HG03565 (cell line): ENCODE measurements around the gene CCNY.
"Not testable (repeated sequence)": the region's sequence is repeated elsewhere in the genome, so short reads cannot be mapped to it uniquely, and the experiment has no call there.

Experiments used
- ATAC-seq: cut with Tn5 transposase; IDR thresholded peaks from one replicate; pipeline ENCODE4 v1.9.1; 2021; ENCODE audit warnings: mild to moderate bottlenecking, moderate library complexity; ENCODE audit not compliant: unreplicated experiment

The CCNY gene

DNA sequence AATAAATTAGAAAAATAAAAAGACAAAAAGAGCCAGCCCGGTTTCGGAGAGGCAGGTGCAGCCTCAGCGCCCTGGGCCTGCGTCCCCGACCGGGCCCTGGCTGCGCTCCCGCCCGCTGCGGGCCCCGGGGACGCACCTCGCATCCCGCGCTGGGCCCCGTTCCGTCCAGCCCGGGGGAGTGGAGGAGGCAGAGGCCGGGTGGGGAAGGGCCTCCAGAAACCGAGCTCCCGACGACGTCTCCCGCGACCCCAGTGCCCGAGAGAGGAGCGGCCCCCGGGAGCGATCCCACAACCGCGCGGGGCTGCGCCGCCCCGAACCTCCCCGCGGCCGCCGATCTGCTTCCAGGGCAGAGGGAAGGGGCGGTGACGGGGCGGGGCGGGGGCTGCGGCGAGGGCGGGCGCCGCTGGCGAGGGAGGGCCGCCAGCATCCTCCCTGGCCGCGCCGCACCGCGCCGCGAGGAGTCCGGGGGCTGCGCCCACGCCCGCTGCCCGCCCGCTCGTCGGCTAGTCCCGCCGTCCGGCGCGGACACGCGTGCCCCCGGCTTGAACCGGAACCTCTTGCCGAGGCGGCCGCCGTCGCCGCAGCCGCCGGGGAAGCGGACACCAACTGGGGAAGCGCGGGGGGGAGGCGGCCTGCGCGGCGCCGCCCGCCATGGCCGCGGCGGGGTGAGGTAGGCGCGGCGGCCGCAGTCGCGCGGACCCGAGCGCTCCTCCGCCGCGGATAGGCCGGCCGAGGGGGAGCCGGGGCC, at the start of gene CCNY:
CCNY (plus strand) TSS at position 426 of the 748 bp plus-strand sequence. CDS start 545 bp downstream, outside the sequence.
- peak; percentile 36 for ATAC-seq

DNA sequence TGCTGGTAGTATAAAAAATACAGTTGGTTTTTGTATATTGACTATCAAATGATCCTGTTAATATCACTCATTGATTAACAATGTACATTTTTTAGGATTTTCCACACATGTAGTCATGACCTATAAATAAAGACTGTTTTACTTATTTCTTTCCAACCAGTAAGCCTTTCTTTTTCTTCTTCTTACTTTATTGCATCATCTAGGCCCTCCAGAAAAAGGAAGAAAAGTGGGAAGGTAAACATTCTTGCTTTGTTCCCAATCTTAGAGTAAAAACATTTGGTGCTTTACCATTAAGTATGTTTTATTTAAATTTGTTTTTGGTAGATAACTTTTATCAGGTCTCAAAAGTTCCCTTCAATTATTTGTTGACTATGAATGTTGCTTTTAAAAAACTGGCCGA, 47.1 kb upstream of the CCNY start:
- no peak for ATAC-seq

DNA sequence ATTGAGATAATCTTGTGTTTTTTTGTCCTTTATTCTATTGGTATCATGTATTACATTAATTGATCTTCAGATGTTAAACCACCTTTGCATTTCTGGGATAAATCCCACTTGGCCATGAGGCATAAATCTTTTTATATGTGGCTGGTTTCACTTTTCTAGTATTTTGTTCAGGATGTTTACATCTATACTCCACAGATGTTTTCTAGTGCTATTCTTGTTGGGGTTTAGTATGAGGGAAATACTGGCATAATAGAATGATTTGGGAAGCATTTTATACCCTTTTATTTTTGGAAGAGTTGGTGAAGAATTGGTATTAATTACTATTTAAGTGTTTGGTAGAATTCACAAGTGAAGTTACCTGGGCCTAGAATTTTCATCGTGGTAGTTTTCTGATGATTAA, 41.8 kb upstream of the CCNY start:
- no peak for ATAC-seq

DNA sequence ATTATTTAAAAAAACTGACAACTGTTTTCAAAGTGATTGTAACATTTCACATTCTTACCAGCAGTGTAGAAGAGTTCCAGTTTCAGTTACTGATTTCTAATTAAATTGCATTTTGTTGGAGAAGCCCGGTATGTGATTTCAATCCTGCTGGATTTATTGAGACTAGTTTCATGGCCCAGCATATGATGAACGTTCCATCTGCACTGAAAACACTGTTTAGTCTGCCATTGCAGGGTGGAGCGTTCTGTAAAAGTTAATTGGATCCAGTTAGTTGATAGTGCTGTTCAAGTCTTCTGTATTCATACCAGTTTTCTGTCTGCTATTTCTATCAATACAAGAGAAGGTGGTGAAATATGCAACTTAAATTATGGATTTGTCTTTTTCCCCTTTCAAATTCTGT, 37.3 kb upstream of the CCNY start:
- ATAC-seq, result no peak

DNA sequence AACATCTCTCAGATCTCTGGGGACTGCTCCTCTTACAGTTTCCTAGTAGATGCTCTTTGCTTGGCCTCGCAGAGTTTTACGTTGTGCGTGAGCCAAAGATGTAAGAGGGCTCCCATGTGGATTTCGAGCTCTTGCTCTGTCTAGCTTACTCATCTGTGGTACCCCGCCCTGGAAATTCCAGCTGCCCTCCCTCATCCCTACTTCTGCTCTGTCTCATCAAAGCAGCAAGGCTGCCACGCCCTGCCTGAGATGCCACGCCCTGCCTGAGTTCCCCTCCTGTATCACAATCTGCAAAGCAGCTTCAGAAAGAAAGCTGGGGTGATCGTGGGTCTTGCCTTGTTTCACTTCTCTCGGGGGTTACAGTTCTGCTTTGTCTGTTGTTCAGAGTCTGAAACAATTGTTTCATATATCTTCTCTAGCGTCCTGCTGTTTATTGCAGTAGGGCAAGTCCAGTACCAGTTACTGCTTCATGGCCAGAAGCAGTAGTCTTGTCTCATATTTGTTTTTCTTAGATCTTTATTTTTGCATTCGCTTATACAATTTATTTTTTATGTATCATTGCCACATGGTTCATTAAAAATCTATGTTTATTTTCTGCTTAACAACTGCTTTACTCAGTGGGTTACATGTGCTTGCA, 36.1 kb upstream of the CCNY start:
- ATAC-seq, result peak; percentile 97

DNA sequence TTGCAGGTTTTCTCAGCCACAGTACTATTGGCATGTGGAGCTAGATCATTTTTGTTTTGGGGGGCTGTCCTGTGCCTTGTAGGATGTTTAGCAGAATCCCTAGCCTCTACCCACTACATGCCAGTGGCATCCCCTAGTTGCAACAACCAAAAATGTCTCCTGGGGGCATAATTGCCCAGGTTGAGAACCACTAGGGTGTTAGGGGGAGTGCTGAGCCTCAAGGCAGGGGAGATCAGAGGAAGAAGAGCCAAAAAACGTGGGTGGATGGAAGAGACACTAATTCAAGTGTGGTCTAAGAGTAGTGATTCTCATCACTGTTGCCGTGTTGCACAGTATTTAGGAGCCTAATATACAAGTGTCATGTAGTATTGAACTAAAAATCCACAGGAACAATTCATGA, 31.7 kb upstream of the CCNY start:
- no peak for ATAC-seq

DNA sequence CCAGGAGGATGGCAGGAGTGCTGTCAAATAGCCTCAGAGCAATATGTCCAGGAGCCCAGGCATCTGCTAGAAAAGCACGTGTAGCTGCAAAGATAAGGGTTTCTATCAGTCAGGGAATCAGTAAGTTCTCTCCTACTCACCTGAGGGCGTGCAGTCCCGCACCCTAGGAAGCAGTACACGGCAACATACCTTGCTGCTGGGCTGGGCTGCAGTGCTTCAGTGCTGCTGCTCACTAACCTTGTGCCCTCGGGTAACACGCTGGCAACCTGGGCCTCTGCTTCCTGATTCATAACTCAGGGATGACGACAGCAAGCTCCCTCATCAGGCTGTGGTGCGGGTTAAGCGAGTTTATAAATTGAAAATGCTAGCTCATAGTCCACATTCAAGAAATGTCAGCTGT, 29.5 kb upstream of the CCNY start:
- ATAC-seq, result no peak

DNA sequence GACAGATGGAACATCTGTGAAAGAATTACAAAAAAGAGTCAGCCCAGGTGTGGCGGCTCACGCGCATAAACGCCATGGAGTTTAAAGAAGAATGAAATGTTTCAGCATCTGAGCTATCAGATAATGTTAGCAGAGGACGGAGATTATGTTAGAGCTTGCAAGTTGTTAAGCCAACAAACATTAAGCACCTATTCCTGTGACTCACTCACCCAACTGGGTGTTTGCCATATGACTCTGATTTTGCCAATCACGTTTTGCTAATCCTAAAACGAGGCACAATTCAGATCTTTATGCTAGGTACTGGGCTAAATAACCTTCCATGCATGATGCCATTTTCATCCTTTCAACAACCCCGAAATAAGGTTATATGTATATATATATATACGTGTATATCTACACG, 29.0 kb upstream of the CCNY start:
- no peak for ATAC-seq

DNA sequence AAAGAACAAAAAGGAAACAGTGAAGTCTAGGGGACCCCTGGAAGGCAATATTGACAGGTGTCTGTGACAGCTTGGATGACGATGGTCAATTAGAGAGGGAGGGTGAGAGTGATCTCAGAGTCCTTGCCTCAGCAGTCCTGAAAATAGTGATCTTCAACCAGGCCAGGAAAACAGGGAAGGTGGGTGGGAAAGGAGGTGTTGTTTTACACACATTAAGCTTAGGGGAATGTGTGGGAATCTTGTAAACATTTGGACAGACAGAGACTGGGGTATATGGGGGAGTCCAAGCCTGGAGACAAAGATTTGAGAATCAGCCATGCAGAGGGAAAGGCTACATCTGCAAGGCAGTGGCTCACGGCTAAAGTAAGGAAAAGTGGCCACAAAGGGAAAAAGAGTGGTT, 27.5 kb upstream of the CCNY start:
- no peak for ATAC-seq

DNA sequence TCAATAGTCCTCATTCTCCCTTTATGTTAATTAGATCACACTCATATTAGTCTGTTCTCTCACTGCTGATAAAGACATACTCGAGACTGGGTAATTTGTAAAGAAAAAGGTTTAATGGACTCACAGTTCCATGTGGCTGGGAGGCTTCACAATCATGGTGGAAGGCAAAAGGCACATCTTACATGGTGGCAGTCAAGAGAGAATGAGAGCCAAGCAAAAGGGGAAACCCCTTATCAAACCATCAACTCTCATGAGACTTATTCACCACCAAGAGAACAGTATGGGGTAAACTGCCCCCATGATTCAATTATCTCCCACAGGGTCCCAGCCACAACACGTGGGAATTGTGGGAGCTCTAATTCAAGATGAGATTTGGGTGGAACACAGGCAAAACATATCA, 22.2 kb upstream of the CCNY start:
- not testable (repeated sequence) for ATAC-seq

DNA sequence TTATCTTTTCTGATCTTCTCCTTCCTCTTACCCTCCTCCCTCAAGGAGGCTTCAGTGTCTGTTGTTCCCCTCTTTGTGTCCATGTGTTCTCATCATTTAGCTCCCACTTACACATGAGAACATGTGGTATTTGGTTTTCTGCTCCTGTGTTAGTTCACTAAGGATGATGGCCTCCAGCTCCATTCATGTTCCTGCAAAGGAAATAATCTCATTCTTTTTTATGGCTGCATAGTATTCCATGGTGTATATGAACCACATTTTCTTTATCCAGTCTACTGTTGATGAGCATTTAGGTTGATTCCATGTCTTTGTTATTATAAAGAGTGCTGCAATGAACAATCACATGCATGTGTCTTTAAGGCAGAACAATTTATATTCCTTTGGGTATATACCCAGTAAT, 21.1 kb upstream of the CCNY start:
- not testable (repeated sequence) for ATAC-seq

DNA sequence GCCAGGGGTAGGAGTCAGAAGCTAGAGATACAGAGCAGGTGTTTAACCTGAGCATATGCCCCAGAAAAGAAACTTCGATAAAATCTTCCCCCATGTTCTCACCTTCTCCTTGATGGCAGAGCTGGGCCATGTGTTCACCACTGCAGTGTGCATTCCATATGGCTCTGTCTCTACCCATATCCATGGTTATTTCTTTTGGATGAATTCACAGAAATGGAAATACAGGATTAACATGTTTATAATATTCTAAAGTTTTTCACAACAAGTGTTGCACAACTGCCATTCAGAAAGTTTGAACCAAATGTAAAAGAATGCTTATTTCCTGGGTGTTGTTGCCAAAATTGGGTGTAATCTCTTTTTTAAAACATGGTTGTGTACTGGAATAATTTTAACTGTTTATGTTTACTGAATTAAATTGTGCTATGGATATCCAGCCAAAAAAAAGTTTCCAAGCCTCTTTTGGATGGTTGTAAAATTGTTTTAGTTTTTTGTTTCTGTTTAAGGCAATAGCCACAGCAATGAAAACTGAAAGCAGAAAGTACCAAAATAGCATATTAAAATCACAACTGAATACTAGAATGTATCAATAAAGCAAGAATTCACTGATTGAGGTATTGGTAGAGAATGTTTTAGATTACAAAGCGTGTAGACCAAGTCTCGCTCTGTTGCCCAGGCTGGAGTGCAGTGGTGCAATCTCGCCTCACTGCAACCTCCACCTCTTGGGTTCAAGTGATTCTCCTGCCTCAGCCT, 19.9 kb upstream of the CCNY start:
- peak; percentile 69 for ATAC-seq

DNA sequence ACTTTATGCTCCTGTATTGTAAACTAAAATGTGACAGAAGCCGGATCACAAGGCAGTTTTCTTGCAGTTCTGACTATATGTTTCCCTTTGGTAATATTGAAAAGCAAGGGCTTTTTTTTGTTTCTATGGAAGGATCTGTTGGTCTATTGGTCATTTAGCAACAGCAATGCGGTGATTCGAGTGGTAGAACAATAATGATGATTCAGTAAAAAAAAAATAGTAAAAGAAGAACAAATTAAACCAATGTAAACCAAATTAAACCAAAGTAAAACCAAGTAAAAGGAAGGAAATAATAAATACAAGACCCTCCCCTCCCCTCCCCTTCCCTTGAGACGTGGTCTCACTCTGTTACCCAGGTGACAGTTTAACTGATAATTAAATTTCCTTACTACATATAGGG, 17.8 kb upstream of the CCNY start:
- ATAC-seq, result no peak

DNA sequence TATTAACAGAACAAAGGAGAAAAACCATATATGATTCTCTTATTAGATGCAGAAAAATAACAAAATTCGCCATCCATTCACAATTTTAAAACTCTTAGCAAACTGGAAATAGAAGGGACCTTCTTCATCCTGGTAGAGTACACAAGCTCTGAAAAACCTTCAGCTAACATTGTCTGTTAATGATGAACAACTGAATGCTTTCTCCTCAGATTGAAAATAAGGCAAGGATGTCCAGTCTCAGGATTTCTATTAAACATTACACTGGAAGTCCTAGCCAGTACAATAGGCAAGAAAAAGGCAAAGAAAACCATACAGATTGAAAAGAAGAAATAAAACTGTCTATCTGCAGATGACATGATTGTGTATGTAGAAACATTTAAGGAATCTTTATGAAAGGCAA, 16.0 kb upstream of the CCNY start:
- ATAC-seq, result no peak

DNA sequence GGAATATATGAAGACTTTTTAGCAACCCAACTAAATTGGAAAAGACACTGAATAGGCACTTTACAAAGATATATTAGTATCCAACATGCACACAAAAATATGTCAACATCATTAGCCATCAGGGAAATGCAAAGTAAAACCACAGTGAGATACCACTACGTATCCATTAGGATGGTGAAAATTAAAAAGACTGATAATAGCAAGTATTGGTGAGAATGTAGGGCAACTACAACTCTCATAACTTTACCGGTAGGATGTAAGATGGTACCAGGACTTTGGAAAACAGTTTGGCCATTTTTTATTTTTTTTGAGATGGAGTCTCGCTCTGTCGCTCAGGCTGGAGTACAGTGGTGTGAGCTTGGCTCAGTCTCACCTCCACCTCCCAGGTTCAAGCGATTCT, 13.7 kb upstream of the CCNY start:
- no peak for ATAC-seq

DNA sequence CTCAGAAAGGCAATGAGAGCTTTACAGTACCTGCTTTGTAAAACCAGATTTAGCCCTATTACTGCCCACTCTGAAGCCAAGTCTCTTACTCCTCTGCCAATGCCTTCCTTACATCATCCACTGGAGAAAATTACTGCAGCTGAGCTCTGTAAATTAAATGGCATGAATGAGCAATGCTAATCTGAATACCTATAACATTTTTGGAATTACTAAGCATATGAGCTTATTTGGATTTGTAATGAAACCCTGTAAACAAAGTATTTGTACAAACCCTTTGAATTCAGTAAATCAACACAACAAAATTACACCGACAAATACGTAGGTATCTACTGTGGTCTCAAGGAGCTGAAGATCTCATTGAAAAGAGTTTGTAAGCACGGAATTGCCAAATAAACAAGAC, 12.1 kb upstream of the CCNY start:
- ATAC-seq, result no peak

DNA sequence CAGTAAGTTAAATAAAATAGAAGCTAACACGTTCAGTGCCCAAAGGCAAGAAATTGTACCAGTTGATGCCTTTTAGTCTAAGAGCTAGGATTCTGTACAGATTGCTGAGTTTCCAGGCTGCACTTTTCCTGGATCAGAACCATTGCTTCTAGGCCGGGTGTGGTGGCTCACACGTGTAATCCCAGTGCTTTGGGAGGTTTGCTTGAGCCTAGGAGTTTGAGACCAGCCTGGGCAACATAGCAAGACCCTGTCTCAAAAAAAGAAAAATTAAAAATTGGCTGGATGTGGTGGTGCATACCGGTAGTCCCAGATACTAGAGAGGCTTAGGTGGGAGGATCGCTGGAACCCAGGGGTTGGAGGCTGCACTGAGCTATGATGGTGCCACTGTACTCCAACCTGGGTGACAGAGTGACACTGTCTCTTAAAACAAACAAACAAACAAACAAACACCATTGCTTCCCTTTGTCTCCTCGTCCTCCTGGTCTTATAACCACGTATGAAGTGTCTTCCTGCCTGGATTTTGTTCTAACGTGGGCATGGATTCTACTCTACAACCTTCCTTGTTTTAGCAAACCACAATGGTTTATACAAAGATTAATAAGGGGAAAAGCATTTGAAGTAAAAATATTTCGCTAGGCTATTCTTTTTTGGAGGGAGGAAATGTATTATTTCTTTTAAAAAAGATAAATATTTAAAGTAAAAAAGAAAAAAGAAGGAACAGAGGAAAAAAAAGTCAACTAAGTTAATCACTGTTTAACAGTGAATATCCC, 9.7 kb upstream of the CCNY start:
- ATAC-seq, result no peak

DNA sequence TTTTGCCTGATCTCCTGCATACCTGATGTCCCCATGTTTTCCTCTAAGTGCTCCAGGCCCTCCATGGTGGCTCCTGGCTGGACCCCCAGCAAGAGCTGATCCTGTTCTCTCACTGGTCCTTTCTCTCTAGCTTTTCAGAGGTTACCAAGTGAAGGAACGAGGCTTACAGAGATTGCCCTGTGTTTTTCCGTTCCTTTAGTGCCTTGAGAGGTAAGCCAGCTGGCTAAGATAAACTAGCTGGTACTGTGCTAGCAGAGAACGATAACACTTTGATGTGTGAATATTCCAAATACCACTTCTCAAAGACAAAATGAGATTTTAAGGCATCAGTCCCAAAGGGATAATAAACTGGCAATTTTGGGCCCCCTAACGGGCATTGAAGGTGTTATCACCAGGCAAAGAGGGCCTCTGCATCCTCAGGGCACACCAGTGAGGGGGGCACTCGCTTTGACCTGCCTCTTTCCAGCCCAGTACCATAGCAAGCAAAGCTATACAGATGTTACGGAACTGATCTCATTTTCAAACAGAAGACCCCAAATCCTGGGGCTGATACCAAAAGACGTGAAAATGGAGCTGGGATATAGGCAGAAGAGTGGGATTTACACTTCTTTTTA, 8.4 kb upstream of the CCNY start:
- no peak for ATAC-seq

DNA sequence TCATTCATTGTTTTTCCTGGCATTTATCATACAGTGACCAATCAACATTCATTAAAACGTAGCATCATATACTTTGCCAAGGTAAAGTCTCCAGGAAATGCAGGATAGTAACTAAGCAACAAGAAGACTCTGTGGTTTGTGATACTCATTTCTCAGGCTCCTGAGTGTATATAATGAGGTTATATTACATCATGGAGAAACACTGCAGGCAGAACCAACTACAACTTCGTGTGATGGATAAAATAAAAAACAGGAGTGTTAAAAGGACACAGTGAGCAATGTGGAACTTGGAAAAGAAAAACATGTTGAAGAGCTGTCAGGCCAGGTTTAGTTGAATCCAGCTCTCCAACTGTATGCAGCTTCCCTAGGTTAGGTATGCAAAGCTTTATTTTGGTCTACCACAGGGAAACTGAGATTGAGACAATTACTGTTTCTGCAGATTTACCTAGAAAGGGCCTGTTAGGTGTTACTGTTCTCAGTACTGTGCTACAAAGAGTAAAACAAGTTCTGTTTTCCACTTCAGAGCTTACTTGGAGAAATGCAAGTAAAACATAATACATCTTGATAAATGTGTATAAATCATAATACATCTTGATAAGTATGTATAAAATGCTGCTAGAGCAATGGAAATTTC, 7.8 kb upstream of the CCNY start:
- peak; percentile 52 for ATAC-seq

DNA sequence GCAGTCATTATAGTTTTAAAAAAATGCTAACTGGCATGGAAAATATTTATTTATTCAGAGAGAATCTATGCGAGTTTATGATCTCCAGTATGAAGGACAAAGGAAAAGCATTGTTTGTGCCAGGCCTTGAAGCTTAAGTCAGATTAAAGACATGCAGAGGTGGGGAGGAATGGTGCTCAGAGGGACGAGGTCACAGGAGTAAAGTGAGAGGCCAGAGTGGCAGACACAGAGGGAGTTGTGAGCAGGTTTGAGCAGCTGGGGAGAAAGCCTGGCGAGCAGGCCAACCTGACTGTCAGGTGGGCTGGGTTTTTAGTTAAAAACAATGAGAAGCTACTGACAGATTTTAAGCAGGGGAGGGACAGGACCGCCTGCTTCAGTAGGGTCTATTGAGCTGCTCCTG, 6.8 kb upstream of the CCNY start:
- no peak for ATAC-seq
